ENCODE results near the gene ZNF827.
A peak's percentile ranks its signal among the peaks of the same experiment; 100 is the strongest.

ZNF827 gene

DNA sequence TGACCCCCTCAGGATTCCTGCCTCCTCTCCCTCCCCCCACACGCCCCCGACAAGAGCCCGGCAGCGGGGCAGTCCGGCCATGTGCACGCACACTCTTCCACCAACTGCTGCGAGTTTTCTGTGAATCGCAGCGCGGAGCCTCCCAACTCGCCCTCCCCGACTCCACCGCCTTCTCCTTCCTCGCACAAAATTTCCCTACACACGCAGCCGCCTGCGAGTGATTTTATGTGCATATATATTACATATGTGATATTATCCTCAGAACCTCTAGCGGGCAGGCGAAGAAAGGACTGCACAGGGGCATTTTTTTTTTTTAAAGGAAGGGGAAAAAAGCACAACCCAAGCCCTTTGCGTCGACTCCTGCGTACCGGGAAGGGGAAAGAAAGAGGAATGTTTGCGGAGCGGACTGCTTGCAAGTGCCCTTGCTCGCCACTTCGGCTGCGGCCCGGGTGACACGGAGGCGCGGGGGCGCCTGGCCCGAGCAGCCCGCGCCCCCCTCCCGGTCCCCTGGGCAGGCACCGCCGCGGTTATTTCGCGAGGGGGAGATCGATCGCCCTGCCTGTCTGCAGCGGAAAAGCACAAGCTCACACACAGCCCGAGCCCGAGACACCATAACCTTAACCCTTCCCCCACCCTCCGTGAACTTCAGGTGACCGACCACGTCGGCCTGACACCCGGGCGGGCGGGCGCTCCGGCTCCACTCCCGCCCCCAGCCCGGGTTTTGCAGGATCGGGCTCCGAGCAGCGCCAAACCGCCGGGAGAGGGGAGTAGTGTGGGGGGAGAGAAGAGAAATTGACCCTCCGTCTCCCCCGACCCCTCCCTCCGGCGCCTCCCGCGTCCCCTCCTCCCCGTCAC, 2.3 kb downstream of the ZNF827 start:
- DNase-seq (ENCODE audit: extremely low spot score), result peak; percentile 66
- ChIA-PET CTCF (no interaction called here), POLR2A (interaction anchor here (0.6 to 1.0 kb wide), 3 partner anchors 9 to 1853 kb away, joined by 3 to 5 read pairs (median 3); no protein-coding TSS in a partner anchor)
- TF ChIP-seq, protein P1, sequence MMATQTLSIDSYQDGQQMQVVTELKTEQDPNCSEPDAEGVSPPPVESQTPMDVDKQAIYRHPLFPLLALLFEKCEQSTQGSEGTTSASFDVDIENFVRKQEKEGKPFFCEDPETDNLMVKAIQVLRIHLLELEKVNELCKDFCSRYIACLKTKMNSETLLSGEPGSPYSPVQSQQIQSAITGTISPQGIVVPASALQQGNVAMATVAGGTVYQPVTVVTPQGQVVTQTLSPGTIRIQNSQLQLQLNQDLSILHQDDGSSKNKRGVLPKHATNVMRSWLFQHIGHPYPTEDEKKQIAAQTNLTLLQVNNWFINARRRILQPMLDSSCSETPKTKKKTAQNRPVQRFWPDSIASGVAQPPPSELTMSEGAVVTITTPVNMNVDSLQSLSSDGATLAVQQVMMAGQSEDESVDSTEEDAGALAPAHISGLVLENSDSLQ (IDR thresholded peaks at IDR 0.05), result no peak
- TF ChIP-seq FOXM1 (IDR thresholded peaks at IDR 0.05; ENCODE audit: borderline replicate concordance), result peak; percentile 46; the same call in 1 of the 2 replicates
- TF ChIP-seq FOXA1 (IDR thresholded peaks at IDR 0.05), result no peak
- no peak for TF ChIP-seq ELF4 (IDR thresholded peaks at IDR 0.05)
- TF ChIP-seq ARNT (IDR thresholded peaks at IDR 0.05), result no peak
- TF ChIP-seq NFRKB (IDR thresholded peaks at IDR 0.05), result no peak
- peak; percentile 56; the same call in 1 of the 2 replicates for TF ChIP-seq L3MBTL2 (conservative IDR thresholded peaks at IDR 0.05)
- TF ChIP-seq HDGF (IDR thresholded peaks at IDR 0.05; ENCODE audit: borderline replicate concordance), result no peak
- TF ChIP-seq SP1 (IDR thresholded peaks at IDR 0.05), result no peak
- TF ChIP-seq ZNF384 (IDR thresholded peaks at IDR 0.05), result peak; percentile 61
- TF ChIP-seq LEF1 (IDR thresholded peaks at IDR 0.05; ENCODE audit: borderline replicate concordance), result no peak
- no peak for TF ChIP-seq TARDBP (IDR thresholded peaks at IDR 0.05)

DNA sequence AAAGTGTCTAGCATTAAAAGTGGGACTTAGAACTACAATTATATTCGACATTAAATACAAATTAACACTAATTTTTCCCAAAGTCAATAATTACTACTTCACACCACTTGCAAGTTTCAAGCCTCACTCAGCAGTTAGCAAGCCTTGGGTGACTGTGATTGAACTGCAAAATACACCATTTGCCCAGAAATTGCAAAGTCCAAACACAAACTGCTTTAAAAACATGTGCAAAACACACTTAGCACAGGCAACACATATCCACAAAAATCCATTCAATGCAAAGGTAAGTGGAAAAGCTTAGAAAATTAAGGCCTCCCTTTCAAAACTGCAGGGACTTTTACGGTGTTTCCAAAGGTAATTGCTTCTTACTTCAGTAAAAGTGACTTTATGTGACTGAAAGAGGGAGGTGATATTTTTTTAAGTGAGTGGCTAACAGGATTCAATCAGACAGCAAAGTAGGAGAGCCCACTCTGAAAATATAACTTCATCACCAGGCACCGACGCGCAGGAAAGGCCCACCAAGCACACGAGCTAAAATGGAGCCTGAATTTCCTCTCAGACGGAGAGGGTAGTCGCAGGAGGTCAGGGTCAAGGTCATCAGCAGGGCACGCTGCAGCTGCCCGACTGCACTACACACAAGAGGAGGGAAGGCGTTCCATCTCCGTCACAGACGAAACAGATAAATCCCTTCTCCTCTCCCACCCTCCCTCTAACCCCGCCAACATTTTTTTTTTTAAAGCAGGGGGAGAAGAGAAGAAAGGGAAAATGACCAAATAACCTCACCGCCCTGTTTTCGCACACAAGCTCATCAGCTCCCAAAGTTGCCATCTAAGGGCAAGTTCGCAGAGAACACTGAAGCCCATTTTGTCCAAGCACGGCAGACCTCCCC, 3.1 kb downstream of the ZNF827 start:
- DNase-seq (ENCODE audit: extremely low spot score), result peak; percentile 12
- POLR2A ChIA-PET, result interaction anchor here (0.6 to 0.8 kb wide), 3 partner anchors 45 to 1854 kb away, joined by 3 to 5 read pairs (median 3); no protein-coding TSS in a partner anchor
- TF ChIP-seq HDGF (IDR thresholded peaks at IDR 0.05; ENCODE audit: borderline replicate concordance) (no peak), FOXM1 (IDR thresholded peaks at IDR 0.05; ENCODE audit: borderline replicate concordance) (no peak), NFRKB (IDR thresholded peaks at IDR 0.05) (no peak), SP1 (IDR thresholded peaks at IDR 0.05) (no peak), LEF1 (IDR thresholded peaks at IDR 0.05; ENCODE audit: borderline replicate concordance) (no peak), TARDBP (IDR thresholded peaks at IDR 0.05) (no peak)
- CTCF ChIA-PET, result no interaction called here

DNA sequence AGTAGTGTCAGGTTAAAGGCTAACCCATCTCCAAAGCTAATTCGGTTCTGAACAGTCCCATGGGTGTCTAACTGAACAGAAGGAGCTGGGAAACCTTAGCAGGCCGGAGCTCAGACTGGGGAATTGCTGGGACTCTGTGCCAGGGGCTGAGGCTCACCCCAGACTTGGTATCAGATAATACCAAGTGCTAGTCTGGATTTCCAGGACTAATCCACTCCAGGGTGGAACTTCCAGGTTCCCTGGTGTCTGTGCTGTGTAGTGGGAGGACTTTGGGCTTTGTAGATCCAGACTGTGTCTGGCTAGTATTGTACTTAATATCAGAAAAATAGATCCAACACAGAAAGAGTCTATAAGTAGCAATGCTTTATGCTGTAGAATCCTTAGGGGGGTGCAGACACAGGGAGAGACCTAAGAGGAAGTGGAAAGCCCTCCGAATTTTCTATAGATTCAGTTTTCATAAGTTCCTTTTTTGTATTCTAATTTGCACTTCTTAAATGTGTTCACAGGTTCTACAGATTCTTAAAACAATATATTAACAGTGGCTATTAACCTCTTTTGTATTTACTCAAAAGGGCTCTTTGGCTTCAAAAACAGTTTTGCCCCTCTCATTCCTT, 4.1 kb downstream of the ZNF827 start:
- DNase-seq (ENCODE audit: extremely low spot score), result no peak
- ChIA-PET POLR2A (no interaction called here), CTCF (interaction anchor here (1.1 kb wide), 1 partner anchor 15 kb away, joined by 3 read pairs; no protein-coding TSS in a partner anchor)
- TF ChIP-seq FOXA1 (IDR thresholded peaks at IDR 0.05), result no peak
- TF ChIP-seq SP1 (IDR thresholded peaks at IDR 0.05), result no peak
- TF ChIP-seq ELF4 (IDR thresholded peaks at IDR 0.05), result no peak
- no peak for TF ChIP-seq ZNF384 (IDR thresholded peaks at IDR 0.05)
- no peak for TF ChIP-seq ARNT (IDR thresholded peaks at IDR 0.05)
- TF ChIP-seq LEF1 (IDR thresholded peaks at IDR 0.05; ENCODE audit: borderline replicate concordance), result no peak
- TF ChIP-seq CTBP1 (IDR thresholded peaks at IDR 0.05; ENCODE audit: borderline replicate concordance), result no peak
- TF ChIP-seq SUZ12 (IDR thresholded peaks at IDR 0.05), result no peak
- TF ChIP-seq L3MBTL2 (conservative IDR thresholded peaks at IDR 0.05), result no peak
- TF ChIP-seq TARDBP (IDR thresholded peaks at IDR 0.05), result no peak
- TF ChIP-seq FOXK2 (IDR thresholded peaks at IDR 0.05), result no peak
- TF ChIP-seq NFRKB (IDR thresholded peaks at IDR 0.05), result no peak
- no peak for TF ChIP-seq HDGF (IDR thresholded peaks at IDR 0.05; ENCODE audit: borderline replicate concordance)
- TF ChIP-seq, protein P1 (IDR thresholded peaks at IDR 0.05), result no peak
- no peak for TF ChIP-seq BHLHE40 (IDR thresholded peaks at IDR 0.05; ENCODE audit: borderline replicate concordance)

DNA sequence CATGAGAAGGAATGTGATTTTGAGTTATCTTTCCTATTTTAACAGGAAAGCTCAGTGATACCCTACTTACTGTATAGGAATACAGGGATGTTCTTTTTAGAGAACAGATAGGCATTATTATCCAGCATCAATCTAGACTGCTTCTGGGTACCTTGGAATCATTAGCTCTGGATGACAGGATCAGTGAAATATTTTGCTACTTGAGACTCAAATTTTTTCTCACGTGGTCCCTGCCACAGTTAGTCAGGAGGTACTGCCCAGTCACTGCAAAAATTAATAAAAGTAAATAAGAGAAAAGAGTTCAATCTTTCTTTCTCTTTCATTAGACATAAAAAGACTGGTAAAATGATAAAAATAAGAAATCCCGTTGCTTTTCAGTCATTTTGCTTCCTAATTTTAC, 5.5 kb downstream of the ZNF827 start:
- ChIA-PET POLR2A (no interaction called here), CTCF (interaction anchor here (1.1 kb wide), 1 partner anchor 13 kb away, joined by 3 read pairs; no protein-coding TSS in a partner anchor)
- TF ChIP-seq ZNF384 (IDR thresholded peaks at IDR 0.05), result no peak
- TF ChIP-seq HDGF (IDR thresholded peaks at IDR 0.05; ENCODE audit: borderline replicate concordance), result no peak
- TF ChIP-seq NFRKB (IDR thresholded peaks at IDR 0.05), result no peak
- TF ChIP-seq ELF4 (IDR thresholded peaks at IDR 0.05), result no peak
- TF ChIP-seq SUZ12 (IDR thresholded peaks at IDR 0.05), result no peak
- TF ChIP-seq SP1 (IDR thresholded peaks at IDR 0.05), result no peak
- no peak for TF ChIP-seq TARDBP (IDR thresholded peaks at IDR 0.05)
- no peak for TF ChIP-seq L3MBTL2 (conservative IDR thresholded peaks at IDR 0.05)
- no peak for TF ChIP-seq CTBP1 (IDR thresholded peaks at IDR 0.05; ENCODE audit: borderline replicate concordance)
- no peak for TF ChIP-seq FOXA1 (IDR thresholded peaks at IDR 0.05)
- DNase-seq (ENCODE audit: extremely low spot score), result no peak

DNA sequence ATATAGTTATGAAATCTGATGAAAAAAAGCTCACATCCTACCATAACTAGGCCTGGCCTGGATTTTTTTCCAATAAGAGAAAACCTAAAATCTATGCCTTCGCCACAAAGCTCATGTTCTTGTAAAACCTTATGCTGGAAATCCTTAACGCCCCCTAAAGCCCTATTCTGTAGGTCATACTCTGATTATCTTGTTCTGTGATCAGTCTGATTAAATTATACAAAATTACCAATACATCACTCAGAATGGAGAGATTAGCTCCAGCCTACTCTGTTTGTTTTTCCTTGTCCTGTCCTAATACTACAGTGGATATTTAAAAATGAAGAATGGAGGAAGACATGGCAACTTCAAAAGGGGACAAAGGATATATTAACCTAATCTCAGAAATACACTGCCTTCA, 7.2 kb downstream of the ZNF827 start:
- ChIA-PET CTCF (interaction anchor here (0.6 kb wide), 2 partner anchors 67 to 240 kb away, joined by 3 to 6 read pairs; no protein-coding TSS in a partner anchor), POLR2A (interaction anchor here (0.9 kb wide), 1 partner anchor 312 kb away, joined by 3 read pairs; the partner anchor contains the start of gene MMAA)
- no peak for TF ChIP-seq ELF4 (IDR thresholded peaks at IDR 0.05)
- TF ChIP-seq BHLHE40 (IDR thresholded peaks at IDR 0.05; ENCODE audit: borderline replicate concordance), result no peak
- TF ChIP-seq FOXA1 (IDR thresholded peaks at IDR 0.05), result no peak
- no peak for TF ChIP-seq SP1 (IDR thresholded peaks at IDR 0.05)
- TF ChIP-seq ZNF384 (IDR thresholded peaks at IDR 0.05), result no peak
- TF ChIP-seq NFRKB (IDR thresholded peaks at IDR 0.05), result no peak
- TF ChIP-seq FOXK2 (IDR thresholded peaks at IDR 0.05), result no peak
- no peak for TF ChIP-seq LEF1 (IDR thresholded peaks at IDR 0.05; ENCODE audit: borderline replicate concordance)
- no peak for TF ChIP-seq TARDBP (IDR thresholded peaks at IDR 0.05)
- TF ChIP-seq SUZ12 (IDR thresholded peaks at IDR 0.05), result no peak
- no peak for TF ChIP-seq CTBP1 (IDR thresholded peaks at IDR 0.05; ENCODE audit: borderline replicate concordance)
- no peak for TF ChIP-seq HDGF (IDR thresholded peaks at IDR 0.05; ENCODE audit: borderline replicate concordance)
- TF ChIP-seq FOXM1 (IDR thresholded peaks at IDR 0.05; ENCODE audit: borderline replicate concordance), result no peak
- no peak for TF ChIP-seq ARNT (IDR thresholded peaks at IDR 0.05)
- DNase-seq (ENCODE audit: extremely low spot score), result no peak

All from HEK293T (cell line).